Endothelial cell (in vitro differentiated cells): ENCODE measurements around the gene CCDC158. TPM values are rescaled to one million over a fixed set of nuclear protein-coding genes. Genes with fewer than 3 reads are reported as not detected.

ENCODE experiments used
- DNase-seq: peaks from one replicate; pipeline ENCODE4 v3.0.0; 2021; ENCODE audit warnings: low spot score
- H3K27ac Mint-ChIP-seq: one replicate; pipeline ENCODE4 v1.8.0; 2021; ENCODE audit warnings: mixed read lengths, inconsistent platforms; ENCODE audit not compliant: unreplicated experiment
- H3K27me3 Mint-ChIP-seq: one replicate; pipeline ENCODE4 v1.8.0; 2021; ENCODE audit warnings: mild to moderate bottlenecking, moderate library complexity, mixed read lengths, inconsistent platforms; ENCODE audit not compliant: unreplicated experiment
- H3K36me3 Mint-ChIP-seq: one replicate; pipeline ENCODE4 v1.8.0; 2021; ENCODE audit warnings: mild to moderate bottlenecking, low read depth, mixed read lengths, inconsistent platforms; ENCODE audit not compliant: unreplicated experiment
- H3K4me1 Mint-ChIP-seq: one replicate; pipeline ENCODE4 v1.8.0; 2021; ENCODE audit warnings: mild to moderate bottlenecking, mixed read lengths, inconsistent platforms; ENCODE audit not compliant: unreplicated experiment
- H3K4me3 Mint-ChIP-seq: one replicate; pipeline ENCODE4 v1.8.0; 2021; ENCODE audit warnings: mild to moderate bottlenecking, mixed read lengths, inconsistent platforms; ENCODE audit not compliant: unreplicated experiment
- H3K9me3 Mint-ChIP-seq: one replicate; pipeline ENCODE4 v1.8.0; 2021; ENCODE audit warnings: mixed read lengths, inconsistent platforms; ENCODE audit not compliant: unreplicated experiment
- CTCF ChIP-seq: fragments of 200-600 bp; sonication (generic); IDR thresholded peaks from one replicate; pipeline ENCODE4 v1.5.0; 2021; ENCODE audit warnings: antibody characterized with exemption; ENCODE audit not compliant: unreplicated experiment
- total RNA-seq: library from RNA; stranded (reverse); fragmentation: NEBNext Ultra II Directional; extraction: Animal tissue kit (Norgen Biotek cat#: 25700); gene quantifications from one replicate; pipeline ENCODE4 v1.2.1, GENCODE V29; 2021; ENCODE audit not compliant: unreplicated experiment

CCDC158 gene
- total RNA-seq, 1 donor from 2014 or later = not detected

- Mint-ChIP-seq H3K4me1 (peaks cover 4% of the 10 kb centered on the region), H3K27ac (no peak overlapping the region), H3K9me3 (no peaks in the 10 kb centered on the region), H3K36me3 (no peaks in the 10 kb centered on the region), H3K27me3 (peaks cover 4% of the 10 kb centered on the region), H3K4me3 (no peak overlapping the region)
- no peak for TF ChIP-seq CTCF
- DNase-seq = no peak
Measured at GRCh38 chr4:76449362-76449767, 28.4 kb upstream of the CCDC158 start.

- Mint-ChIP-seq H3K36me3 (no peaks in the 10 kb centered on the region), H3K27me3 (peaks cover 4% of the 10 kb centered on the region), H3K4me1 (peaks cover 4% of the 10 kb centered on the region), H3K4me3 (no peak overlapping the region), H3K27ac (no peak overlapping the region), H3K9me3 (no peaks in the 10 kb centered on the region)
- TF ChIP-seq CTCF = no peak
- no peak for DNase-seq
Measured at GRCh38 chr4:76448211-76448610, 27.3 kb upstream of the CCDC158 start.

GRCh38 chr4:76447393-76447851 is 26.5 kb upstream of the CCDC158 start:
- peaks cover 4% of the 10 kb centered on the region for H3K4me1 Mint-ChIP-seq
- H3K27me3 Mint-ChIP-seq = peaks cover 4% of the 10 kb centered on the region
- no peak overlapping the region for H3K27ac Mint-ChIP-seq
- no peaks in the 10 kb centered on the region for H3K36me3 Mint-ChIP-seq
- no peak for DNase-seq
- no peaks in the 10 kb centered on the region for H3K9me3 Mint-ChIP-seq
- TF ChIP-seq CTCF = no peak
- no peak overlapping the region for H3K4me3 Mint-ChIP-seq

- Mint-ChIP-seq H3K4me3 (no peak overlapping the region), H3K36me3 (no peaks in the 10 kb centered on the region), H3K9me3 (no peaks in the 10 kb centered on the region), H3K27me3 (peaks cover 7% of the 10 kb centered on the region), H3K27ac (no peak overlapping the region), H3K4me1 (peaks cover 4% of the 10 kb centered on the region)
- no peak for DNase-seq
- TF ChIP-seq CTCF = no peak
Measured at GRCh38 chr4:76445911-76446310, 25.0 kb upstream of the CCDC158 start.

GRCh38 chr4:76443376-76443775 is 22.4 kb upstream of the CCDC158 start:
- no peak for TF ChIP-seq CTCF
- no peaks in the 10 kb centered on the region for H3K9me3 Mint-ChIP-seq
- no peak overlapping the region for H3K4me3 Mint-ChIP-seq
- H3K4me1 Mint-ChIP-seq = no peaks in the 10 kb centered on the region
- no peak overlapping the region for H3K27ac Mint-ChIP-seq
- H3K36me3 Mint-ChIP-seq = no peaks in the 10 kb centered on the region
- peaks cover 7% of the 10 kb centered on the region for H3K27me3 Mint-ChIP-seq
- no peak for DNase-seq
